ENCODE measurements around the gene OCA2. TPM values are rescaled to one million over a fixed set of nuclear protein-coding genes. Genes with fewer than 3 reads are reported as not detected.

The OCA2 gene
- total and polyA plus RNA-seq, 10 donors: 0.39 to 3.0 (median 1.0) TPM

DNA sequence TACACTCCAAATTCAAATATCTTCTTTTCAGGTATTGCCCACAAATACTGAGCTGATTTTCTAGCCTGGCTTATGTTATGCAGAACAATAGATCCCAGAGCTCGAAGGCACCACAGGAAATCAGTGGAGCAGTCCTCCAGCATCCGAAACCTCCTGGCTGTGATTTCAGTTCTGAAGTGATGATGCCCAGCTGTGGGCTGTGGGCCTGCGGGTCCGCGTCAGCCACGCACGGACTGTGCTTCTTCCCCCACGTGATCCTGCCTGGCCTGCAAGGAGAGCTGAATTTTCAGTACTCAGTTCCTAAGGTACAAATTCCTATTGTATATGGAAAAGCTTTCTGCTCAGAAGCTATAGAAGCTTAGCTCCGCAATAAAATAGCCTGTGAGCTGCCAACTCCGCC, 96.2 kb downstream of the OCA2 start:
- TF ChIP-seq POLR2A (IDR thresholded peaks at IDR 0.05): no peak
- no peak for TF ChIP-seq POLR2AphosphoS5 (IDR thresholded peaks at IDR 0.05)
- TF ChIP-seq CTCF (IDR thresholded peaks at IDR 0.05 in 8 of 11, conservative IDR thresholded peaks at IDR 0.05 in 3 of 11): no peak
- WGBS, 5 donors: 82 to 89% (median 87%) methylated on average over 10 of the region's 10 CpGs
- no peak for DNase-seq
- no peaks in the 10 kb centered on the region for H3K36me3 ChIP-seq
- intact Hi-C loops (cut with DNase I; ENCODE audit: low total_unique reads): no loop called here
- no peaks in the 10 kb centered on the region for H3K27me3 ChIP-seq (replicated peaks in 1 of 7)
- H3K4me1 ChIP-seq: no peaks in the 10 kb centered on the region
- no peak overlapping the region for H3K27ac ChIP-seq
- H3K9me3 ChIP-seq: peaks cover 0 to 9% (median 0%) of the 10 kb centered on the region in 8 donors
- H3K4me3 ChIP-seq: no peak overlapping the region

GRCh38 chr15:28002136-28002861, 96.8 kb downstream of the OCA2 start:
- DNase-seq: no peak
- Histone ChIP-seq H3K4me3 (no peak overlapping the region), H3K36me3 (no peaks in the 10 kb centered on the region), H3K27me3 (replicated peaks in 1 of 7) (no peaks in the 10 kb centered on the region), H3K4me1 (no peaks in the 10 kb centered on the region), H3K27ac (no peak overlapping the region), H3K9me3 (peaks cover 0 to 9% (median 0%) of the 10 kb centered on the region in 8 donors)
- 86 to 93% (median 88%) methylated on average over 11 to 12 of the region's 12 CpGs for WGBS, 5 donors
- intact Hi-C loops (cut with DNase I; ENCODE audit: low total_unique reads): no loop called here
- TF ChIP-seq POLR2A (IDR thresholded peaks at IDR 0.05) (no peak), CTCF (IDR thresholded peaks at IDR 0.05 in 8 of 11, conservative IDR thresholded peaks at IDR 0.05 in 3 of 11) (no peak), POLR2AphosphoS5 (IDR thresholded peaks at IDR 0.05) (no peak)

DNA sequence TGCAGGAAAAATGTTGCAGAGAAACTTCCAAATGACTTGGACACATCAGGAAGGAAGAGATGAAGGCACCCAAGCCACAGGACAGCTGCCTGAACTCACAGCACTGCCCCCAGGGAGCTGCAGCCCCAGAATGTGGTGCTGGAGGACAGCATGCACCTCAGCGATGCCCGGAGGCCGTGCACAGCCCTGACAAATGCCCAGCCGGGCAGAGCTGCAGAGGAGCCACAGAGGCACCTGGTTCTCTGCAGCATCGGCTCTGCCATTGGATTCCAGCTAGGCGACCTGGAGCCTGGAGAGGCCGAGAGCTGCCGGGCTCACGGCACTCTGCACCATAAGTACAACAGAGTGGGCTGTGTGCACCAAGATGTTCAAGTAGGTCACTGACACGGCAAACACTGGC, 97.5 kb downstream of the OCA2 start:
- no peak overlapping the region for H3K4me3 ChIP-seq
- H3K27me3 ChIP-seq (replicated peaks in 1 of 7): no peaks in the 10 kb centered on the region
- 76 to 88% (median 83%) methylated on average over 6 to 10 of the region's 10 CpGs for WGBS, 5 donors
- DNase-seq: peak; percentile 61
- H3K27ac ChIP-seq: no peak overlapping the region
- no peak for TF ChIP-seq POLR2A (IDR thresholded peaks at IDR 0.05)
- TF ChIP-seq CTCF (IDR thresholded peaks at IDR 0.05 in 8 of 11, conservative IDR thresholded peaks at IDR 0.05 in 3 of 11): no peak
- TF ChIP-seq POLR2AphosphoS5 (IDR thresholded peaks at IDR 0.05): no peak
- no peaks in the 10 kb centered on the region for H3K36me3 ChIP-seq
- intact Hi-C loops (cut with DNase I; ENCODE audit: low total_unique reads): no loop called here
- H3K4me1 ChIP-seq: no peaks in the 10 kb centered on the region
- peaks cover 0 to 9% (median 0%) of the 10 kb centered on the region in 8 donors for H3K9me3 ChIP-seq

- Histone ChIP-seq H3K9me3 (no peaks in the 10 kb centered on the region), H3K27me3 (replicated peaks in 1 of 7) (no peaks in the 10 kb centered on the region), H3K4me3 (no peak overlapping the region), H3K36me3 (no peaks in the 10 kb centered on the region), H3K4me1 (no peaks in the 10 kb centered on the region), H3K27ac (no peak overlapping the region)
- intact Hi-C loops (cut with DNase I; ENCODE audit: low total_unique reads): no loop called here
- no peak for TF ChIP-seq CTCF (IDR thresholded peaks at IDR 0.05 in 8 of 11, conservative IDR thresholded peaks at IDR 0.05 in 3 of 11)
- no peak for TF ChIP-seq POLR2AphosphoS5 (IDR thresholded peaks at IDR 0.05)
- TF ChIP-seq POLR2A (IDR thresholded peaks at IDR 0.05): no peak
- 89 to 95% (median 92%) methylated on average over 16 of the region's 16 CpGs for WGBS, 5 donors
- no peak for DNase-seq
Observed at GRCh38 chr15:27993996-27994780, 104.9 kb downstream of the OCA2 start.
